ENCODE measurements around the gene EPG5.
"Not testable (repeated sequence)": the region's sequence is repeated elsewhere in the genome, so short reads cannot be mapped to it uniquely, and the experiment has no call there.

The EPG5 gene

DNA sequence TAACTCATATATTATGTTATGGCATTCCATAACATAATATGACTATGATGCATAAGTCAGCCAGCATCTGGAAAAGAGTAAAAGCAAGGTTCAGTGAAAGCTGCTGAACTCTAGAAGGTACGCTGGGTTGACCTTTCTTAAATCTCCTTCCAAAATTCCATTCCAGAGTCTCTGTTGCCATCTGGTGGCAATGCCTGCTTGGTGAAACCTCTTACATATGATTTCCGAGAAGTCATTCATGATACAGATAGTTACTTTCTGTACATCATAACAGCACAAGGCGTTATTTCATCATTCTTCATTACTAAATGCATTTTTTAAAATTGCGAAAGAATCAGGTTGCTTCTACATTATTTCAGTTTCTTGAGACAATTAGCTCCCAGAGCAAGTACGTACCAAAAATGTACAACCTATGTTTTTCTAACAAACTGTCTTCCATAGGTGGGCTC lies 7.0 kb upstream of the EPG5 start:
- DNase-seq = peak; percentile 78

DNA sequence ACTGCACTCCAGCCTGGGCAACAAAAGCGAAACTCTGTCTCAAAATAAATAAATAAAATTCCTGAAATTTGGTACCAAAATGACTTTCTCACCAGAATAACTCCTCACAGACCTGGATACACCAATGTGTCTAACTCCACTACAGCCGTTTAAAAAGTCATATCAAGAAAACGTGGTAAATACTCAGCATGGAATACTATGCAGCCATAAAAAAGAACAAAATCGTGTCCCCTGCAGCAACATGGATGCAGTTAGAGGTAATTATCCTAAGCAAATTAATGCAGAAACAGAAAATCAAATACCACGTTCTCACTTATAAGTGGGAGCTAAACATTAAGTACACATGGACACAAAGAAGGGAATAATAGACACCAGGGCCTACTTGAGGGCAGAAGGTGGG lies 2.2 kb downstream of the EPG5 start:
- DNase-seq = not testable (repeated sequence)

DNA sequence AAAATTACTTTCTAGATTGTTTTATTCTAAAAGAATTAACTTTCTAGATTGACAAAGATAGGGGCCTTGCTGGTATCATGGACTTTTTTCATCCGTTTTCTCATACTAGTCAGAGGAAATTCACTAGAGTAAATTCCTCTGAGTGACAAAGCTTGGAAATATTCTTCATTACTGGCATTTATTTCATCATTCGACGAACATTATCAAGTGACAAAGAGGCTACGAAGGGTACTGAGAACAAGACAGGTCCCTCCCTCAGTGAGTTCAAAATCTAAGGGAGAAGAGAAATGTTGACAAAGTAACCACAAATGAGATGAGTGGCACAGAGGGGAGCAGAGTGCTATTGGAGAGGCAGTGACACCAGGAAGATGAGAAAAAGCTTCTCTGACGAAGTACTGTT lies 4.3 kb downstream of the EPG5 start:
- DNase-seq = no peak

DNA sequence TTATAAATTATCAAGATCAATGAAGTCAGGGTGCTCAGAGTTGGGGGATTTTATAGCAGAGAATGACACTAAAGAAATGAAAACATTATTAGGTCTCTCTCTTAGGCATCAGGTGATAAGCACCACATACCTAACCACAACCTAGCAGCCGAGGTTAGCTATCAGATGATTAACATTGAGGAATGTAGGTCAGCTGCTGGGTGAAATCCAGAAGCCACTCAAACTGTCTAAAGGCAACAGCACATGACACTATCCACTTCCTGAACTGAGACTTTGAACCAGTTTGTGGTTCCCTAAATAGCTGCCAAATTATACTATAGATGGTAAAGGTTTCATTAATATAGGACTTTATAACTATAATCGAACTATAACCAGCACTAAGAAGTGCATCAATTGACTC lies 4.7 kb downstream of the EPG5 start:
- no peak for DNase-seq

DNA sequence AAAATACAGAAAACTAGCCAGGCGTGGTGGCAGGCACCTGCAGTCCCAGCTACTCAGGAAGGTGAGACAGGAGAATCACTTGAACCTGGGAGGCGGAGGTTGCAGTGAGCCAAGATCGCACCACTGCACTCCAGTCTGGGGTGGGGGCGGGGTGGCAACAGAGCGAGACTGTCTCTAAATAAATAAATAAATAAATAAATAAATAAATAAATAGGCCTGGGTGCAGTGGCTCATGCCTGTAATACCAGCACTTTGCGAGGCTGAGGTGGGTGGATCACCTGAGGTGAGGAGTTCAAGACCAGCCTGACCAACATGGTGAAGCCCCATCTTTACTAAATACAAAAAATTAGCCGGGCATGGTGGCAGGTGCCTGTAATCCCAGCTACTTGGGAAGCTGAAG lies 7.6 kb downstream of the EPG5 start:
- DNase-seq = not testable (repeated sequence)

DNA sequence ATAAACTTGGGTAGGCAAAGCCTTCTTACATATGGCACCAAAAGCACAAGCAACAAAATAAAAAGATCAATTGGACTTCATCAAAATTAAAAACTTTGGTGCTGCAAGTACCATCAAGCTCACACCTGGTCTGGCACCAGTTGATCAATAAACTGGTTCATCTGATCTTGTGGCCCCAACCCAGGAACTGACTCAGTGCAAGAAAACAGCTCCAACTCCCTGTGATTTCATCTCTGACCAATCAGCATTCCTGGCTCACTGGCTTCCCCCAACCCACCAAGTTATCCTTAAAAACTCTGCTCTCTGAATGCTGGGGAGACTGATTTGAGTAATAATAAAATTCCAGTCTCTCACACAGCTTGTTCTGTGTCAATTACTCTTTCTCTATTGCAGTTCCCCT lies 8.4 kb downstream of the EPG5 start:
- no peak for DNase-seq

DNA sequence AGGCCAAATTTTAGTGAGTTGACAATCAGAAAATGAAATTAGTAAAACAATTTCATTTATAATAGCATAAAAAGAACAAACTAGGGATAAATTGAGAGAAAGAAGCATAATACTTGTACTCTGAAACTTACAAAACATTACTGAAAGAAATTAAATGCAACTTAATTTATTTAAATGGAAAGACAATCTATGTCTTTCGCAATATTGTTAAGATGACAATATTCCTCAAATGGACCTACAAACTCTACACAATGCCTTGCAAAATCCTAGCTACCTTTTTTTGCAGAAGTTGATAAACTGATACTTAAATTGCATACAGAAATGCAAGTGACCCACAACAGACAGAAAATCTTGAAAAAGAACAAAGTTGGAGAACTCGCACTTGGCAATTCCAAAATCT lies 9.1 kb downstream of the EPG5 start:
- no peak for DNase-seq

DNA sequence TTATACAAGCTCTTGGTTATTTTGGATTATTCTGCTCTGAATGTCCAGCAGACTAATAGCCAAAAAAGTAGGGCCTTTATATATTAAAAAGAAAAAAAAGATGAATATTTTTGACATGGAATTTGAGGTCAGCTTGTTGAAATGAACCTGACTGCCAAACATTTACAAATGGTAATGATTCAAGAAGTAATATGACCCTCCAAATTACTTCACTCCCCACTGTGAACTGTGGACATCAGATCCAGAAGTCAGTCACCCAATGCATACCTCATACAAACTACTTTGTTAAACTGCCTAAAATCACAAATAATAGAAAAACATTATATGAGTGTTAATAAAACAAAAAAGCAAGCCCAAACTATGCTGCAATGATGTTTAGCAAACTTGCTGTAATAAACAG lies 10.0 kb downstream of the EPG5 start:
- DNase-seq = no peak

DNA sequence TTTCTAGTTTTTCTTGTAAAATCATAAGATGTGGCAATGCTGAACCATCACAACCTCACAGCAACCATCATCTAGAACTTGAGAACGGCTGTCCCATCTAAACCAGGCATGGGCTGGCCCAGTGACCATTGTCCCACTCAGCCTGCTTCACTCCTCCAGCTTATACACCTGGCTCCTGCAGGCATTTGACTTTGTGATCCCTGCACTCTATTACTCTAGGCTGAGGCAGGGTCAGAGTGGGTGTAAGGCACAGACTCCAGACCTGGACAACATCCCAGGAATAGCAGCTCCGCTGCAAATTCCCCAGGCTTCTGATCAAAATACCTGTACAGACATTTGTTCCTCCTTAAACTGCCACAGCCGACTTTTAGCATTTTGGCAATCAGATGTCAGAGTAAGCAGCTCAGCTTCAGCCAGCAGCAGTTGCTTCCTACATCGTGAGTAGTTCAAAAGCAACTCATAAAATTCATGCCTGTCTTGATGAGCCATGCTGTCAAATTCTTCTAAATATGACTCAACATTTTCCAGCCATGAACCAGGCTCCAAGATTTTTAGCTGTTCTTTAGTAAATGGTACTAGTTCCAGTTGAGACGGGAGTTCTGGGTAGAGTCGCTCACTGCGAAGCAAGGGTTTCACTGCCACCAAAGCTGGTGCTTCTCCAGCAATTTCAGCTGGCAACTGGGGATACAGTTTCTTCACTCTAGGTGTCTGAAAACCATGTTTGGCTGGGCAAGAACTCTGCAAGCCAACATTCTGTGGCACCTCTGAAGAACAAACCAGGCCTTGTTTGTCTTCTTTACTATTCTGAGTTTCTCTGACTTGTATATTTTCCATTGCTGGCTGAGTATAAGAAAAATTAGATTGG lies 12.8 kb downstream of the EPG5 start:
- DNase-seq = no peak

DNA sequence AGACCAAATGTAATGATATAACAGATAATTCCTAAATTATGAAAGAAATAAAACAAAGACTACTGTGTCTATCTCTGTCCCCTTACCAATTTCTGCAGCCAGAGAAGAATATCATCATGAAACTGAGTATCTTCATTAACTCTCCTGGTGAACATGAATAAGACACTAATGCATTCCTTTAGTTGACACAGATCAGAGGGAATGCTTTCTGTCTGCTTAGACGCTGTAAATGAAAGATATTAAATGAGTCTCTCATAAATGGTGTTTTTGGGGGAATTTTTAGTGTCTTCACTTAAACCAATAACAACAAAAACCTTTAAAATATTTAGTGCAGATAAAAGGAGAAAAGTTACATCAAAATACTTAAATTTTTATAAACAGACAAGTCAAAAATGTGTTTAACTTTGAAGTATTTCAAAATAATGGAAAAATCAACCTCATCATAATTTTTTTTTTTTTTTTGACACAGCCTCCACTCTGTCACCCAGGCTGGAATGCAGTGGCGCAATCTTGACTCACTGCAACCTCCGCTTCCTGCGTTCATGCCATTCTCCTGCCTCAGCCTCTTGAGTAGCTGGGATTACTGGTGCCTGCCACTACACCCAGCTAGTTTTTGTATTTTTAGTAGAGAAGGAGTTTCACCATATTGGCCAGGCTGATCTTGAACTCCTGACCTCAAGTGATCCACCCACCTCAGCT lies 16.0 kb downstream of the EPG5 start:
- DNase-seq = no peak

DNA sequence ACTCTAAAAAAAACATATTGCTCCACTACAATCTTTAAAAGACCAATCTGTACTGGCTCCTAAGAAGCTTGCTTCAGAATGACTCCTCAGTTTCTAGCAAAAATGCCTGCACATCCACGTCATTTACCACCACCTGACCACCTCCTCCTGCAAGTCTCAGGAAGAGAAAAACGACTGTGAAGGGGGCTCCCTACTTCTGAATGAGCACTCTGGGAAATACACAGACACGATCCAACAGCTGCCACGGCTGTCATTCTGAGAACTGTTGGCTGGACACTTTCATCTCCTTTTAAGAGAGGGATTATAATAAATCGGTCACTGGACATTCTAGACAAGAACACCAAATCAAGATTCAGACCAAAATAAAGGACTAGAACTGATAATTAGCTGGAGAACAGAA lies 21.5 kb downstream of the EPG5 start:
- DNase-seq = no peak

DNA sequence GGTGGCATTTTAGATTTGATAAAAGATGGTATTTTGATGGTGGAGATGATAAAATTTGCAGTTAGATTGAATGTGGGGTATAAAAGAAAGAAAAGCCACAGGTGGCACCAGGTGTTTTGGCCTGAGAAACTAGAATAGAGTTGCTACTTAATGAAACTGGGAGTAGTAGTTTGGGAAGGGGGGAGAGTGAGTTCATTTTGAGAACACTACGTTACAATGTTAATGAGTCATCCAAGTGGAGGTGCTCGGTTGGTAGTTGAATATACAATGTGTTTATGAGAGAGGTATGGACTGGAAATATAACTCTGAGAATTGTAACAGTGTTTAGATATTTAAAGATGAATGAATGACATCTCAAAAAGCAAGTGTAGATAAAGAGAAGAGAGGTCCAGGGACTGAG lies 26.4 kb downstream of the EPG5 start:
- no peak for DNase-seq

DNA sequence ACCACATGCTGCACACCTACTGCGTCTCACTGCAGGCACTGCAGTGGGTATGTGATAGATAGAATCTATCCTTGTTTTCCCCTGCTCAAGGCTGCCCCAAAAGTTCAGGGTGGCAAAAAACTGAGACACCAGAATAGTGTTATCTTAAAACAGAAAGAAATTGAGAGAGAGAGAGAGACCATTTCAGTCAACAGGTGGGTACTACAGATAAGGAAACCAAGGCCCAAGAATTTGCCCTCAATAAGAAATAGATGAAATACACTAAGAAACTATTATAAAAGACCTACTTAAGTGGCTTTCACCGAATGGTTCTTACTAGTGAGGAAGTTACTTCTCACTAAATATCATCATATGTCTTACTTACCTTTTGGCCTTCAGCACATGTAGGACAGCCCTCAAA lies 27.9 kb downstream of the EPG5 start:
- no peak for DNase-seq

DNA sequence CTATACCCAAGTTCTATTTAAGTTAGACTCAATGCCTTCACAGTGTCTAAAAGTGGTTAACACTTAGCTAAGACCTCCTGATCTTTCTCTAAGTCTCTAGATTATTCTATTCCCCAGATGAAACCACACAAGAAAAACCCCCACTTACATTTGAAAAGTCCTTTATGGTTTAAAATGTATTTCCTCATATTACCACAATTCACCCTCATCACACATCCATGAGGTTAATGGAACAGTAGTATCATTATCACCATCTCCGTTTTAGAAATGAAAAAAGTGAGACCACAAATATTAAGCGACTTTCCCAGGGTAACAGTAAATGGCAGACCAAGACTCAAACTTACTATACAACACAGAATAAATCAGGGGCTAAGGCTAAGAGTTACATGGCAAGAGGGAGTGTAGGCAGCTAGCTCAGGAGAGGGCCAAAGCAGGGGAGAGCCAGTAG lies 28.6 kb downstream of the EPG5 start:
- no peak for DNase-seq

DNA sequence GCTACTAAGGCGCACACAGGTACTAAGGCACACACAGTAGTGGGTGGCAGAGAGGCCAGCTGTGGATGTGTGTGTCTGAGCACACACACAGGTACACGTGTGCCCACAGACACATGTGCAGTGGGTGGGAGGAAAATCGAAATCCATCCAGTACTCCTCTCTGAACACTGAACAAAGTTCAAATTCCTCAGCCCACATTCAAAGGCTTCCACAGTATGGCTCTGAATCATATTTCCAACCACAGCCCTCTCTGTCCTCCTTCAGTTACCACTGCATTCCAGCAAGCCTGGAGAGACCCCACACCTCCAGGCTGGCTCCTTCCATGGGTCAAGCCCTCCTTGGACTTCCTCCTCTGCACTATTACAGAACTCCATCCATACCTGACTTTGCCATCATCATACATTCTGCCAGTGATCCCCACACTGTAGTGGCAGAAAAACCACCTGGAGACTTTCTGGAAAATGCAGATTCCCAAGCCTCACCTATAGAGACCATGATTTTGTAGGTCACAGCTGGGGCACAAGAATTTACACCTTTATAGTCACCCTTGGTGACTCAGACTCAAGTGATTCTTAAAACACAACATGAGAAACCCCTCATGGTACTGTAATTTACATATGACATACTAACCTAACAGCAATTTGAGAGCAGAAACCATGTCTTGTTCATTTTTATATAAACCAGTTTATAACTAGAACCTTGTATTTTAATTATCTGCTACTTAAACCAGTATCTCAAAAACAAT lies 31.4 kb downstream of the EPG5 start:
- no peak for DNase-seq

DNA sequence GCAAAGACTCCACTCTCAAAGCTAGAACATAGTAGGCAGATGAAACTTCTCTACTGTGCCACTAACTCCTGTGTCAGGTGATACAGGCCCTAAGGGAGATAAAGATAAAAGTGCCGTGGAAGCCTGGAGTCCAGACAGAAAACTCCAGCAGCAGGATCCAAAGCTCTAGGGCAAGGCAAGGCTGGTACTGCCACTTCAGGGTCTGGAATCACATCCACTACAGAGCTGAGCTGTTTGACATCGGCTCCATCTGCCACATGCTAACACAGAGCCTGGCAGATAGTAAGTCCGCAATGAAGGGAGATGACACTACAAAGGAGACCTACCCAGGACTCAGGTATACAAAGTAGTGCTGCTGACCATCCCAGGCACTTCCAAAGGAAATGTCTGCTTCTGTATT lies 34.4 kb downstream of the EPG5 start:
- DNase-seq = no peak

DNA sequence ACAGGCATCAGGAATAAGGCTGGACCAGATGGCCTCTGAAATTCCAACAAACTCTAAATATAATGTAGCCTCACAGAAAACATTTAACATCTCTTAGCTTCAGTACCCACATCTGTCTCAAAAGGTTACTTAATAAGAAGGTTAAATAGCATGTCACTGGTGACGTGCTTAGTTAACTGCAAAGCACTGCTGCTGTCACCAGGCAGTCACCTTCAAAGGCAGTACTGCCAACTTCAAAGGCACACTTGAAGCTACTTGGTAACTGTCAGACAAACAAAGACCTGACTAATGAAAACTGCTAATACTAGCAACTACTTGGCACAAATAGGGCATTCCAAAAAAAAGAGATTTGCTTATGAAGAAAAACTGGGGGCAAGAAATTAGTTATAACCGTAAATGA lies 36.2 kb downstream of the EPG5 start:
- no peak for DNase-seq

DNA sequence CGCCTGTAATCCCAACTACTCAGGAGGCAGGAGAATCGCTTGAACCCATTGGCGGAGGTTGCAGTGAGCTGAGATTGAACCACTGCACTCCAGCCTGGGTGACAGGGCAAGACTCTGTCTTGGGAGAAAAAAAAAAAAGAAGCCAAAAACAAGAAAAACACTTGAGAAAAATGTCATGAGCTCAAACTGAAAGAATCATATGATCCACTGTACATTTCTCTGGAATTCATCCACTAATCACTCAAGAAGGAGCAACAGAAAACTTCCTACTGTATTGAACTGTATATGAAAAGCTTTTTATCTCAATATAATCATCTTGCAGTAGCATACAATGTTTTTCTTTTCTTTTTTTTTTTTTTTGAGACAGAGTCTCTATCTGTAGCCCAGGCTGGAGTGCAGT lies 40.4 kb downstream of the EPG5 start:
- DNase-seq = no peak

DNA sequence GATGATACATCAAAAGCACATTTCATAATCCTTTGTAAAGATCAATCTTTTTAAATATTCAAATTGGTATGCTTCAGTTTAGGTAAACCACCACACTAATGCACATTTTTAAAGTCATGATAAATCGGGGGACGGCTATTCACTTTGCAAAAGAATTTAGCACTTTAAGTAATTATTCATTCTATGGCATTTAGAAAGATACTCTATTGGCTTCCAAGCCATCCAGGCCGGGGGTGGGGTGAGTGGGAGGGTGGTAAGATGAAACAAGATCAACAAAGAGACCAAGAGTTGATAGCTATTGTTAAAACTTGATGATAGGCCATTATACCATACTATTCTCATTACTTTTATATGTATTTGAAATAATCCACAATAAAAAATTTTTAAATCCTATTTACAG lies 41.0 kb downstream of the EPG5 start:
- no peak for DNase-seq

DNA sequence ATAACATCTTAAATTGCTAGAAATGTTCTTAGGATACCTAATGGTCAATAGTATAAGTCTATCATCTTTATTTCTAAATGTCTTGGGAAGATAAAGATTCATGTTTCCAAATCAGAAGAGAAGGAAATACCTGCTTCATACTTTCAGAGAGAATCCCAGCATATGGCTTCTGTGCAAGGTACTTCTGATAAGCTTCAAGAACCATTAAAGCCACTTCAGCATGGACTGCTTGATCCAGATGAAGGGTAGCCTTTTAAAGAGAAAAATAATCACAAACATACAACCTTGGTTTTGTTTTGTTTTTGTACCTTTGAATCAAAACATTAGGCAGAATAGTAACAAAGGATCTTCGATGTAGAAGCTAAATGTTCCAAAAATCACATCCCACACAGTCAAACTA lies 44.0 kb downstream of the EPG5 start:
- no peak for DNase-seq

DNA sequence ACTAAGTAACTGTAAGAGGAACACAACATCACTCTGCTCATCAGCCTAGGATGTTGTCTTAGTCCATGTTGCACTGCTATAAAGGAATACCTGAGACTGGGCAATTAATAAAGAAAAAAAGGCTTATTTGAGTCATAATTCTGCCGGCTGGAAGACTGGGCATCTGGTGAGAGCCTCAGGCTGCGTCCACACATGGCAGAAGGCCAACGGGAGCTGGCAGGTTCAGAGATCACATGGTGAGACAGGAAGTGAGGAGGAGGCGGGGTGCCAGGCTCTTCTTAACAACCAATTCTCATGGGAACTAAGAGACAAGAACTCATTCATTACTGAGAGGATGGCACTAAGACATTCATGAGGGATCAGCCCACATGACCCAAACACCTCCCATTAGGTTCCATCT lies 46.8 kb downstream of the EPG5 start:
- no peak for DNase-seq

DNA sequence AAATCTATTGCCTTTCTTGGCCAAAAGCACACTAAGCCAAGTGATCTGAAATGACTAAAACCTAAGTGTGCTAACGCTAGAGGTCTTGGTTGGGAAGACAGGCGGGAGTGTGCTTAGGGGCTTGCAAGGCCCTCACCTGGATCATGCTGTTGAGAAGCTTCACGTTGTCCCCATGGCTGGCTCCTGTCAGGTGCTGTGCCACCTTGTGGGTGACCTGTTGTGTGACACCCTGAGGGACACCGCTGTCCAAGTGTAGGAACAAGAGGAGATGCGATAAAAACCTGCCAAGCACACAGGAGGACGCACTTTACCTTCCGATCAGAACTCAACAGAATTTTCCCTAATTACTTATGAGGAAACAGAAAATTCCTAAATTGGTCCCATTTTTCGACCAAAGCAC lies 50.8 kb downstream of the EPG5 start:
- DNase-seq = no peak

DNA sequence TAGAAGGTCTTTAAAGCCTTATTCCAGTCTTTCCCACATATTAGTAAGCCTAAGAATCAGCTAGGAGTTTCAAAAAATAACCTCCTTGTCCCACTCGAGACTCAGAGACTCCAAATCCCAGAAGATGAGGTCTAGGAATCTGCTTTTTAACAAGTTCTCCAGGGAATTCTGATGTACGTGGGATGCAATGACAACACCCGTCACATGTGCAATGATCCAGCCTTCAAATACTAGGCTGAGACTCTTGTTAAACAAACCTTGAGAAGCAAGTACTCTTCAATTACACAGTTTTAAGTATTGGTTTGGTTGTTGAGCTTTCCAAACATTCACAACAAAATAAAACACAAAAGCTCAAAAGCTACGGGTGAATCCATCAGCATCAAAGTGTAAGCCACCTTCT lies 53.9 kb downstream of the EPG5 start:
- DNase-seq = no peak
